B cell (primary cell): ENCODE results near the gene NUSAP1. TPM values are rescaled to one million over a fixed set of nuclear protein-coding genes. Genes with fewer than 3 reads are reported as not detected.

Experiments
- ATAC-seq: fragments of 200-7000 bp; cut with Tn5 transposase; one replicate; pipeline ENCODE4 v1.10.0; 2021; ENCODE audit warnings: low read depth, mild to moderate bottlenecking, moderate number of reproducible peaks, moderate library complexity
- CTCF ChIA-PET: fragments of 350-600 bp; sonication (Branson Sonifier 250); formaldehyde crosslinking; loops from one replicate; lab custom pipeline; 2021; ENCODE audit warnings: antibody characterized with exemption, inconsistent platforms; lab: Charles Lee
- POLR2A ChIA-PET: fragments of 350-600 bp; sonication (Branson Sonifier 250); formaldehyde crosslinking; loops from one replicate; lab custom pipeline; 2021; ENCODE audit warnings: antibody characterized with exemption; lab: Charles Lee
- DNase-seq: peaks from one replicate; pipeline ENCODE4 v3.0.0; 2013
- H2AFZ ChIP-seq: 2 replicates; pipeline ENCODE4 v1.6.1; 2012; ENCODE audit warnings: mild to moderate bottlenecking, low read depth, low read length; ENCODE audit not compliant: insufficient read depth, poor library complexity, severe bottlenecking
- H3K27ac ChIP-seq, 2 donors: 1 replicate in 1 of 2; 2 replicates in 1 of 2; pipeline ENCODE4 v1.5.1; 2012 to 2013; ENCODE audit warnings: low read length in 2 of 2, mild to moderate bottlenecking in 2 of 2, moderate library complexity in 1 of 2
- H3K27me3 ChIP-seq, 4 experiments: fragments of 200-600 bp in 1 of 4; sonication (generic) in 1 of 4; replicated peaks in 1 of 4; 1 replicate in 2 of 4; 2 replicates in 2 of 4; pipeline versions ENCODE4 v1.6.1 to v1.7.0; 2013 to 2016; ENCODE audit warnings: low read length in 3 of 4, mild to moderate bottlenecking in 2 of 4, mixed read lengths in 1 of 4, moderate library complexity in 1 of 4; ENCODE audit not compliant: insufficient read depth in 4 of 4, control insufficient read depth in 3 of 4; ENCODE audit errors: control extremely low read depth in 1 of 4
- H3K36me3 ChIP-seq, 2 experiments: replicated peaks in 1 of 2; 1 replicate in 1 of 2; 2 replicates in 1 of 2; pipeline versions ENCODE4 v1.6.1 to v1.7.1; 2013; ENCODE audit warnings: low read length in 1 of 2; ENCODE audit not compliant: insufficient read depth in 2 of 2, control insufficient read depth in 1 of 2; ENCODE audit errors: control extremely low read depth in 1 of 2, extremely low read depth in 1 of 2
- H3K4me1 ChIP-seq, 2 donors: fragments of 200-600 bp in 1 of 2; sonication (generic) in 1 of 2; 1 replicate in 1 of 2; 2 replicates in 1 of 2; pipeline versions ENCODE4 v1.5.1 to v1.6.1; 2013 to 2017; ENCODE audit warnings: low read length in 2 of 2; ENCODE audit not compliant: control insufficient read depth in 2 of 2, insufficient read depth in 2 of 2
- H3K4me2 ChIP-seq: replicated peaks from 2 replicates; pipeline ENCODE3; 2012; ENCODE audit warnings: mild to moderate bottlenecking, low read depth, low read length; ENCODE audit not compliant: poor library complexity, severe bottlenecking
- H3K4me3 ChIP-seq, 5 experiments: fragments of 200-600 bp in 1 of 5; sonication (generic) in 1 of 5; 1 replicate in 3 of 5; 2 replicates in 2 of 5; pipeline versions ENCODE4 v1.5.1 to v1.7.0; 2011 to 2016; ENCODE audit warnings: low read length in 4 of 5, mild to moderate bottlenecking in 4 of 5, low read depth in 2 of 5, control low read depth in 1 of 5, moderate library complexity in 1 of 5; ENCODE audit not compliant: insufficient read depth in 1 of 5; ENCODE audit errors: control extremely low read depth in 1 of 5, extremely low read depth in 1 of 5
- H3K79me2 ChIP-seq: fragments of 200-600 bp; sonication (generic); one replicate; pipeline ENCODE4 v1.6.0; 2016; ENCODE audit warnings: low read length; ENCODE audit not compliant: control insufficient read depth, insufficient read depth
- H3K9ac ChIP-seq: fragments of 200-600 bp; sonication (generic); 2 replicates; pipeline ENCODE4 v1.6.1; 2017; ENCODE audit warnings: mild to moderate bottlenecking, low read length, moderate library complexity
- H3K9me3 ChIP-seq, 3 donors: one replicate each; pipeline versions ENCODE4 v1.6.1 to v1.7.1; 2013; ENCODE audit warnings: low read length in 2 of 3; ENCODE audit not compliant: control insufficient read depth in 2 of 3, insufficient read depth in 1 of 3; ENCODE audit errors: control extremely low read depth in 1 of 3
- H4K20me1 ChIP-seq: 2 replicates; pipeline ENCODE4 v1.6.0; 2012; ENCODE audit warnings: mild to moderate bottlenecking, low read length; ENCODE audit not compliant: insufficient read depth, control insufficient read depth, poor library complexity, severe bottlenecking
- H3K27ac Mint-ChIP-seq: one replicate; pipeline ENCODE4 v1.8.0; 2021; ENCODE audit warnings: mixed read lengths
- H3K27me3 Mint-ChIP-seq: one replicate; pipeline ENCODE4 v1.8.0; 2021; ENCODE audit warnings: mixed read lengths
- H3K4me1 Mint-ChIP-seq: one replicate; pipeline ENCODE4 v1.8.0; 2021; ENCODE audit warnings: mixed read lengths
- H3K4me3 Mint-ChIP-seq: one replicate; pipeline ENCODE4 v1.8.0; 2021; ENCODE audit warnings: mixed read lengths
- H3K9me3 Mint-ChIP-seq: one replicate; pipeline ENCODE4 v1.8.0; 2022; ENCODE audit warnings: mixed read lengths; ENCODE audit not compliant: insufficient read depth
- EZH2 ChIP-seq: IDR thresholded peaks from 2 replicates; pipeline ENCODE4 v1.6.1; 2012; ENCODE audit warnings: borderline replicate concordance, low read depth, mild to moderate bottlenecking, moderate library complexity, low read length; ENCODE audit not compliant: insufficient read depth, poor library complexity, severe bottlenecking
- WGBS: methylation state at CpG from one replicate; pipeline ENCODE4 v1.1.5; 2013; ENCODE audit warnings: missing lambda C conversion rate; ENCODE audit not compliant: insufficient coverage; 5-methylcytosine and 5-hydroxymethylcytosine counted together
- intact Hi-C: fragments of 100-400 bp; cut with micrococcal nuclease; formaldehyde crosslinking; loops from one replicate; pipeline ENCODE4 v1.10.0; 2022
- polyA plus RNA-seq: library from polyadenylated mRNA; depleted of rRNA; stranded (reverse); fragments of >200 nt; gene quantifications from 2 replicates; pipeline ENCODE4 v1.2.3, GENCODE V29; 2012
- total RNA-seq, 2 donors: library from RNA; stranded (reverse); fragments of 120-200 nt in 1 of 2; gene quantifications; 1 replicate in 1 of 2; 2 replicates in 1 of 2; pipeline versions ENCODE4 v1.2.3 to v1.2.4, GENCODE V29; 2013 to 2022
- TF ChIP-seq, protein P1 (sequence below): fragments of 200-600 bp; IDR thresholded peaks from one replicate; pipeline ENCODE4 v1.8.0; 2022; ENCODE audit warnings: antibody characterized with exemption, mild to moderate bottlenecking

The NUSAP1 gene
- total and polyA plus RNA-seq, 2 donors (not counting 1 experiment from before 2014, with no cell fraction given), result 5.4 to 8.3 TPM

DNA sequence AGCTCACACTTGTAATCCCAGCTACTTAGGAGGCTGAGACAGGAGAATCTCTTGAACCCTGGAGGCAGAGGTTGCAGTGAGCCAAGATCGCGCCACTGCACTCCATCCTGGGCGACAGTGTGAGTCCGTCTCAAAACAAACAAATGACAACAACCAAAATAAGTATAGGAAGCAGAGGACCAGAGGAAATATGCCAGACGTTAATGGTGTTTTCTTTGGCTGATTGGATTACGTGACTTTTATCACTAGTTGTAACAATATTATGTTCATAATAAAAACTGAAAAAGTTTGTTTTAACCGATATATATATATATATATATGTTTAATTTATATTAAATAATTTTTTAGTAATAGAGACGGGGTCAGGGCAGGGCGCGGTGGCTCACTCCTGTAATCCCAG, 21.7 kb downstream of the NUSAP1 start:
- H3K4me1 Mint-ChIP-seq, result no peaks in the 10 kb centered on the region
- Histone ChIP-seq H4K20me1 (no peaks in the 10 kb centered on the region), H3K27ac (no peak overlapping the region), H3K4me1 (no peaks in the 10 kb centered on the region), H3K4me3 (no peak overlapping the region), H3K9ac (no peak overlapping the region), H3K4me2 (no peak overlapping the region), H3K9me3 (no peaks in the 10 kb centered on the region), H3K27me3 (no peaks in the 10 kb centered on the region), H3K79me2 (no peaks in the 10 kb centered on the region), H3K36me3 (peaks cover 1 to 11% of the 10 kb centered on the region in 2 experiments), H2AFZ (no peak overlapping the region)
- no peaks in the 10 kb centered on the region for H3K27me3 Mint-ChIP-seq
- no peak for TF ChIP-seq EZH2
- TF ChIP-seq, protein P1, sequence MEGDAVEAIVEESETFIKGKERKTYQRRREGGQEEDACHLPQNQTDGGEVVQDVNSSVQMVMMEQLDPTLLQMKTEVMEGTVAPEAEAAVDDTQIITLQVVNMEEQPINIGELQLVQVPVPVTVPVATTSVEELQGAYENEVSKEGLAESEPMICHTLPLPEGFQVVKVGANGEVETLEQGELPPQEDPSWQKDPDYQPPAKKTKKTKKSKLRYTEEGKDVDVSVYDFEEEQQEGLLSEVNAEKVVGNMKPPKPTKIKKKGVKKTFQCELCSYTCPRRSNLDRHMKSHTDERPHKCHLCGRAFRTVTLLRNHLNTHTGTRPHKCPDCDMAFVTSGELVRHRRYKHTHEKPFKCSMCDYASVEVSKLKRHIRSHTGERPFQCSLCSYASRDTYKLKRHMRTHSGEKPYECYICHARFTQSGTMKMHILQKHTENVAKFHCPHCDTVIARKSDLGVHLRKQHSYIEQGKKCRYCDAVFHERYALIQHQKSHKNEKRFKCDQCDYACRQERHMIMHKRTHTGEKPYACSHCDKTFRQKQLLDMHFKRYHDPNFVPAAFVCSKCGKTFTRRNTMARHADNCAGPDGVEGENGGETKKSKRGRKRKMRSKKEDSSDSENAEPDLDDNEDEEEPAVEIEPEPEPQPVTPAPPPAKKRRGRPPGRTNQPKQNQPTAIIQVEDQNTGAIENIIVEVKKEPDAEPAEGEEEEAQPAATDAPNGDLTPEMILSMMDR, result no peak
- H3K27ac Mint-ChIP-seq, result no peak overlapping the region
- DNase-seq (no peak), ATAC-seq (no peak)
- 96% methylated on average over 5 of the region's 10 CpGs for WGBS
- no peaks in the 10 kb centered on the region for H3K9me3 Mint-ChIP-seq
- CTCF ChIA-PET, result no interaction called here
- intact Hi-C loops, result no loop called here
- no peak overlapping the region for H3K4me3 Mint-ChIP-seq
- POLR2A ChIA-PET, result no interaction called here

DNA sequence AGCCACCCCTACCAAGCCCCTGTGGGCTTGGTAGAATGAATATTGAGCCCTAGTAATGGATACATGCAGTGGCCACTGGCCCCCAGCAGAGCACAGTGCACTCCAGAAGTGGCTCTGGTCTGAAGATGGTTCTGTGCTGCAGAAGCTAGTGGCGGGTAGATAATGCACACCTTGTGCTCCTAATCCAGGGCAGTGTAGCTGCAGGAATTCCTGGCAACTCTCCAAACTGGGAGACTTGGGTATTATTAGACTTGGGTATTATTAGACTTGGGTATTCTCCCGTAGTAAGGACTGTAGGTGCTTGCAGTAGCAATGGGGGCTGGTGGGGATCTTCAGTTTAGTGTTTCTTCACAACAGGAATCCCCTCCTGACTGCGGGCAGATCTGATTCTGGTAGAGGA, 34.7 kb downstream of the NUSAP1 start:
- no peak for TF ChIP-seq EZH2
- TF ChIP-seq, protein P1, result no peak
- intact Hi-C loops, result no loop called here
- no peaks in the 10 kb centered on the region for H4K20me1 ChIP-seq
- H3K4me3 Mint-ChIP-seq, result no peak overlapping the region
- no peaks in the 10 kb centered on the region for H3K27me3 ChIP-seq
- 96% methylated on average over 3 of the region's 3 CpGs for WGBS
- H3K4me2 ChIP-seq, result no peak overlapping the region
- H3K4me3 ChIP-seq, result no peak overlapping the region
- no peaks in the 10 kb centered on the region for H3K4me1 ChIP-seq
- no peak for DNase-seq
- H3K9ac ChIP-seq, result no peak overlapping the region
- ChIA-PET CTCF (interaction anchor here (0.6 kb wide), 1 partner anchor 77 kb away, joined by 3 read pairs; no protein-coding TSS in a partner anchor), POLR2A (no interaction called here)
- peaks cover 5 to 7% of the 10 kb centered on the region in 2 experiments for H3K36me3 ChIP-seq
- no peaks in the 10 kb centered on the region for H3K79me2 ChIP-seq
- no peak overlapping the region for H2AFZ ChIP-seq
- H3K4me1 Mint-ChIP-seq, result no peaks in the 10 kb centered on the region
- no peaks in the 10 kb centered on the region for H3K9me3 ChIP-seq
- H3K27ac Mint-ChIP-seq, result no peak overlapping the region
- H3K27me3 Mint-ChIP-seq, result no peaks in the 10 kb centered on the region
- no peak for ATAC-seq
- no peaks in the 10 kb centered on the region for H3K9me3 Mint-ChIP-seq
- H3K27ac ChIP-seq, result no peak overlapping the region
